ENCODE results near the gene CAPRIN1.

The CAPRIN1 gene

GRCh38 chr11:34051349-34052035 is at the start of gene CAPRIN1:
Gene CAPRIN1, plus strand, starts transcription at chr11:34051731. Its CDS starts 690 bp downstream, at chr11:34052421.
- H3K4me3 ChIP-seq (replicated peaks; ENCODE audit: low read depth, low read length), result peak within 1 kb of the TSS; percentile 95
- DNase-seq (ENCODE audit: extremely low read depth, low read depth), result peak; percentile 59
- TF ChIP-seq, protein P1, sequence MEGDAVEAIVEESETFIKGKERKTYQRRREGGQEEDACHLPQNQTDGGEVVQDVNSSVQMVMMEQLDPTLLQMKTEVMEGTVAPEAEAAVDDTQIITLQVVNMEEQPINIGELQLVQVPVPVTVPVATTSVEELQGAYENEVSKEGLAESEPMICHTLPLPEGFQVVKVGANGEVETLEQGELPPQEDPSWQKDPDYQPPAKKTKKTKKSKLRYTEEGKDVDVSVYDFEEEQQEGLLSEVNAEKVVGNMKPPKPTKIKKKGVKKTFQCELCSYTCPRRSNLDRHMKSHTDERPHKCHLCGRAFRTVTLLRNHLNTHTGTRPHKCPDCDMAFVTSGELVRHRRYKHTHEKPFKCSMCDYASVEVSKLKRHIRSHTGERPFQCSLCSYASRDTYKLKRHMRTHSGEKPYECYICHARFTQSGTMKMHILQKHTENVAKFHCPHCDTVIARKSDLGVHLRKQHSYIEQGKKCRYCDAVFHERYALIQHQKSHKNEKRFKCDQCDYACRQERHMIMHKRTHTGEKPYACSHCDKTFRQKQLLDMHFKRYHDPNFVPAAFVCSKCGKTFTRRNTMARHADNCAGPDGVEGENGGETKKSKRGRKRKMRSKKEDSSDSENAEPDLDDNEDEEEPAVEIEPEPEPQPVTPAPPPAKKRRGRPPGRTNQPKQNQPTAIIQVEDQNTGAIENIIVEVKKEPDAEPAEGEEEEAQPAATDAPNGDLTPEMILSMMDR (IDR thresholded peaks at IDR 0.05; ENCODE audit: low read depth, low read length, missing control alignments), result no peak

DNA sequence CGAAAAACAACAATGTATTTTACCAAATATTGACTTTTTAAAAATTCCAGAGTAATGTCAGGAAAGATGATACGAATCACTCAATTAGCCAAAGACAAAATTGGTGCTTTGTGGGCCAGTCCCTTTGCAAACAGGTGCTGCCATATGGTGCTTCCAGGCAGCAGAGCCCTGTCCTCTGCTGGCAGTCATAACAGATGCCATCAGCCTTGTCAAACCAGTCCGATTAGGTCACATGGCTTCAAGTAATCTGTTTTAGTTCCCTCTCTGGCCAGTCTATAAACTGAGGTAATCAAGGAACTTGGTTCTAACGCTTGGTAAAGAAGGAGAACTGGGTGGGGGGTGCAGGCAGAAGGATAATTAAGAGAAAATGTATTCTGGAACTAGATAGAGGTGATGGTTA is 49.1 kb upstream of the CAPRIN1 start:
- DNase-seq (ENCODE audit: extremely low read depth, low read depth), result no peak
- TF ChIP-seq, protein P1 (IDR thresholded peaks at IDR 0.05; ENCODE audit: low read depth, low read length, missing control alignments), result no peak
- no peak overlapping the region for H3K4me3 ChIP-seq (replicated peaks; ENCODE audit: low read depth, low read length)

- TF ChIP-seq, protein P1 (IDR thresholded peaks at IDR 0.05; ENCODE audit: low read depth, low read length, missing control alignments), result no peak
- DNase-seq (ENCODE audit: extremely low read depth, low read depth), result no peak
- H3K4me3 ChIP-seq (replicated peaks; ENCODE audit: low read depth, low read length), result no peak overlapping the region
These were observed 47.3 kb upstream of the CAPRIN1 start for GRCh38 chr11:34004236-34004635.

GRCh38 chr11:34006876-34007275 is 44.7 kb upstream of the CAPRIN1 start:
- no peak overlapping the region for H3K4me3 ChIP-seq (replicated peaks; ENCODE audit: low read depth, low read length)
- TF ChIP-seq, protein P1 (IDR thresholded peaks at IDR 0.05; ENCODE audit: low read depth, low read length, missing control alignments), result no peak
- no peak for DNase-seq (ENCODE audit: extremely low read depth, low read depth)

DNA sequence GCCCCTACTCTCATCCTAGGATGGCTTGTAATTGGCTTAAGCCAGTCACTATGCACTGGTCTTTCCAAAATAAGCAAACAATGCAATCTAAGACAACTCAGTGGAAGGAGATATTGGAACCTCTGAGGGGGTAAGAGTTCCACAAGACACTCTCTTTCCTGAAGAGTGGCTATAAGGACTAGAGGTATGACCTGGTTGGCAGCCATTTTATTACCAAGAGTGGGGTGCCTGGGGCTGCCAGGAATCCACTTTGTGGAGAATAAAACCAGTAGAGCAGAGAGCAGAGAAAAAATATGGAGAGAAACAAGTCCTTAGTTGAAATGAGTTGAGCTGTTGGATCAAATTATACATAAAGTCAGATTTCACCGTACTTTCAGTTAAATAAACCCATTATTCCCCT is 38.8 kb upstream of the CAPRIN1 start:
- no peak for DNase-seq (ENCODE audit: extremely low read depth, low read depth)
- no peak overlapping the region for H3K4me3 ChIP-seq (replicated peaks; ENCODE audit: low read depth, low read length)
- TF ChIP-seq, protein P1 (IDR thresholded peaks at IDR 0.05; ENCODE audit: low read depth, low read length, missing control alignments), result no peak

DNA sequence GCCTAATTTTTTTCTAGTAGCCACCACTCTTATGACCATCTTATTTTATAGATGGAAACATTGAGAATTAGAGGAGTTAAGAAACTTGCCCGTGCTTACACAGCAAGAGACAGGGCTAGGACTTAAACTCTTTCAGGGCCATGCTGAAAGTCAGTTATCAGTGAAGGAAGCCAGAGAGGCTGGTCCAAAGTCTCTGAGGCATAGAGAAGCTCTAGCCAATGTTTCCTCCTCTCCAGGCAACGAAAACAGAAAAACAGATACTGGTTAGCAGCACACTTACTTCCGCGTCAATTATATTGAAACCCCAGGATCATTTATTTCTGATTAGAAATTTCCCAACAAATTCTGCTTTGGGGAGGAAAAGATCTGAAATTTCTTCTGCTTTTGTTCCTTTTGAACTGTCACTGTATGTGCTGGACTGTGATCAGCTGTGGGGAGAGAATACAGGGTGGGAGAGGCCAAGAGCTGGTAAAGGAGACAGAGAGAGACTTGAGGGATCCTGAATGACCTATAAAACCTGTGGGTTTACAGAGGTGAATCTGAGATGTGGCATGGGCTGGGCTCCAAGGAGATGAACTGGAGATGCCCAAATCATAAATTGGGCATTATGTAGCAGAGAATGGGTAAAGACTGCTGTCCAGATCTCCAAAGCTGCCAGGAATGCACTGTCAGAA is 37.5 kb upstream of the CAPRIN1 start:
- H3K4me3 ChIP-seq (replicated peaks; ENCODE audit: low read depth, low read length), result no peak overlapping the region
- no peak for DNase-seq (ENCODE audit: extremely low read depth, low read depth)
- TF ChIP-seq, protein P1 (IDR thresholded peaks at IDR 0.05; ENCODE audit: low read depth, low read length, missing control alignments), result no peak

All from HFF-Myc (cell line).